DOHH2 (cell line): ENCODE measurements around the gene TMED10.

Experiments
- H3F3A ChIP-seq: fragments of 200-600 bp; sonication (generic), shearing (Covaris generic); 2 replicates; pipeline ENCODE4 v1.6.0; 2016; ENCODE audit warnings: antibody characterized with exemption, mild to moderate bottlenecking; ENCODE audit not compliant: control insufficient read depth, insufficient read depth
- H3K27ac ChIP-seq: fragments of 200-600 bp; sonication (generic); 2 replicates; pipeline ENCODE4 v1.5.1; 2014; ENCODE audit warnings: low read depth, mild to moderate bottlenecking, low read length, moderate library complexity
- H3K27me3 ChIP-seq: fragments of 200-600 bp; sonication (generic); 2 replicates; pipeline ENCODE4 v1.6.1; 2014; ENCODE audit warnings: mild to moderate bottlenecking, low read length, mixed read lengths; ENCODE audit not compliant: control insufficient read depth
- H3K36me3 ChIP-seq: fragments of 200-600 bp; sonication (generic); 2 replicates; pipeline ENCODE4 v1.6.1; 2014; ENCODE audit warnings: mild to moderate bottlenecking, low read length, moderate library complexity, mixed read lengths; ENCODE audit not compliant: control insufficient read depth
- H3K4me1 ChIP-seq: fragments of 200-600 bp; sonication (generic); 2 replicates; pipeline ENCODE4 v1.6.1; 2014; ENCODE audit warnings: mild to moderate bottlenecking, low read length, mixed read lengths; ENCODE audit not compliant: control insufficient read depth
- H3K4me2 ChIP-seq: fragments of 200-600 bp; sonication (generic); 2 replicates; pipeline ENCODE4 v1.6.0; 2014; ENCODE audit warnings: mild to moderate bottlenecking, low read length, moderate library complexity
- H3K4me3 ChIP-seq: fragments of 200-600 bp; sonication (generic); 2 replicates; pipeline ENCODE4 v1.5.1; 2014; ENCODE audit warnings: mild to moderate bottlenecking, low read length, mixed read lengths
- H3K79me2 ChIP-seq: fragments of 200-600 bp; sonication (generic); 2 replicates; pipeline ENCODE4 v1.6.1; 2014; ENCODE audit warnings: mild to moderate bottlenecking, low read length, mixed read lengths; ENCODE audit not compliant: control insufficient read depth
- H3K9me2 ChIP-seq: fragments of 200-600 bp; sonication (generic); replicated peaks from 2 replicates; pipeline ENCODE4 v1.6.1; 2014; ENCODE audit warnings: mild to moderate bottlenecking, low read length, mixed read lengths; ENCODE audit not compliant: control insufficient read depth
- H3K9me3 ChIP-seq: fragments of 200-600 bp; sonication (generic); 2 replicates; pipeline ENCODE4 v1.6.1; 2014; ENCODE audit warnings: antibody characterized with exemption, low read length, mixed read lengths; ENCODE audit not compliant: control insufficient read depth, insufficient read depth
- H4K20me1 ChIP-seq: fragments of 200-600 bp; sonication (generic); 2 replicates; pipeline ENCODE4 v1.6.0; 2014; ENCODE audit warnings: low read depth, mild to moderate bottlenecking, antibody characterized with exemption, low read length, moderate library complexity; ENCODE audit not compliant: control insufficient read depth, insufficient read depth
- EZH2phosphoT487 ChIP-seq: fragments of 200-600 bp; sonication (generic); IDR thresholded peaks from 2 replicates; pipeline ENCODE4 v1.6.1; 2017; ENCODE audit warnings: borderline replicate concordance, mild to moderate bottlenecking, antibody characterized with exemption, low read length, moderate library complexity, mixed read lengths
- TF ChIP-seq, protein P1 (sequence below): fragments of 200-600 bp; sonication (generic); IDR thresholded peaks from one replicate; pipeline ENCODE4 v1.5.1; 2014; ENCODE audit warnings: antibody characterized with exemption, mild to moderate bottlenecking, low read depth, low read length; ENCODE audit not compliant: poor library complexity, severe bottlenecking

The TMED10 gene

GRCh38 chr14:75126679-75127473 is 49.5 kb downstream of the TMED10 start, which contains the start of gene NEK9:
NEK9 (minus strand) TSS chr14:75127048; CDS start chr14:75126921, 127 bp downstream.
- Histone ChIP-seq H3K4me1 (peaks cover 43% of the 10 kb centered on the region), H3K36me3 (peaks cover 62% of the 10 kb centered on the region), H3K4me3 (peak within 1 kb of the TSS; percentile 99), H4K20me1 (peaks cover 4% of the 10 kb centered on the region; the same call in 1 of the 2 replicates), H3K9me2 (no peaks in the 10 kb centered on the region), H3K79me2 (peaks cover 72% of the 10 kb centered on the region), H3K27me3 (no peaks in the 10 kb centered on the region), H3K9me3 (no peaks in the 10 kb centered on the region), H3F3A (peaks cover 19% of the 10 kb centered on the region), H3K27ac (peak within 1 kb of the TSS; percentile 73), H3K4me2 (peak within 1 kb of the TSS; percentile 90)
- TF ChIP-seq EZH2phosphoT487, result no peak
- TF ChIP-seq, protein P1, sequence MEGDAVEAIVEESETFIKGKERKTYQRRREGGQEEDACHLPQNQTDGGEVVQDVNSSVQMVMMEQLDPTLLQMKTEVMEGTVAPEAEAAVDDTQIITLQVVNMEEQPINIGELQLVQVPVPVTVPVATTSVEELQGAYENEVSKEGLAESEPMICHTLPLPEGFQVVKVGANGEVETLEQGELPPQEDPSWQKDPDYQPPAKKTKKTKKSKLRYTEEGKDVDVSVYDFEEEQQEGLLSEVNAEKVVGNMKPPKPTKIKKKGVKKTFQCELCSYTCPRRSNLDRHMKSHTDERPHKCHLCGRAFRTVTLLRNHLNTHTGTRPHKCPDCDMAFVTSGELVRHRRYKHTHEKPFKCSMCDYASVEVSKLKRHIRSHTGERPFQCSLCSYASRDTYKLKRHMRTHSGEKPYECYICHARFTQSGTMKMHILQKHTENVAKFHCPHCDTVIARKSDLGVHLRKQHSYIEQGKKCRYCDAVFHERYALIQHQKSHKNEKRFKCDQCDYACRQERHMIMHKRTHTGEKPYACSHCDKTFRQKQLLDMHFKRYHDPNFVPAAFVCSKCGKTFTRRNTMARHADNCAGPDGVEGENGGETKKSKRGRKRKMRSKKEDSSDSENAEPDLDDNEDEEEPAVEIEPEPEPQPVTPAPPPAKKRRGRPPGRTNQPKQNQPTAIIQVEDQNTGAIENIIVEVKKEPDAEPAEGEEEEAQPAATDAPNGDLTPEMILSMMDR, result no peak

GRCh38 chr14:75126121-75126544 is 50.3 kb downstream of the TMED10 start:
- no peaks in the 10 kb centered on the region for H3K27me3 ChIP-seq
- H3K9me3 ChIP-seq, result no peaks in the 10 kb centered on the region
- peak overlapping the region; percentile 73 for H3K27ac ChIP-seq
- peaks cover 43% of the 10 kb centered on the region for H3K4me1 ChIP-seq
- peaks cover 72% of the 10 kb centered on the region for H3K79me2 ChIP-seq
- H3K4me2 ChIP-seq, result peak overlapping the region; percentile 90
- peak overlapping the region; percentile 99 for H3K4me3 ChIP-seq
- H3F3A ChIP-seq, result peaks cover 11% of the 10 kb centered on the region
- H3K36me3 ChIP-seq, result peaks cover 60% of the 10 kb centered on the region
- peaks cover 4% of the 10 kb centered on the region; the same call in 1 of the 2 replicates for H4K20me1 ChIP-seq
- no peak for TF ChIP-seq EZH2phosphoT487
- TF ChIP-seq, protein P1, result no peak
- no peaks in the 10 kb centered on the region for H3K9me2 ChIP-seq

GRCh38 chr14:75125617-75126016 is 50.8 kb downstream of the TMED10 start:
- H3K27ac ChIP-seq, result no peak overlapping the region
- H4K20me1 ChIP-seq, result peaks cover 4% of the 10 kb centered on the region; the same call in 1 of the 2 replicates
- H3K79me2 ChIP-seq, result peaks cover 70% of the 10 kb centered on the region
- H3K27me3 ChIP-seq, result no peaks in the 10 kb centered on the region
- H3K9me2 ChIP-seq, result no peaks in the 10 kb centered on the region
- H3F3A ChIP-seq, result peaks cover 11% of the 10 kb centered on the region
- H3K4me1 ChIP-seq, result peaks cover 43% of the 10 kb centered on the region
- H3K36me3 ChIP-seq, result peaks cover 65% of the 10 kb centered on the region
- peak overlapping the region; percentile 90 for H3K4me2 ChIP-seq
- peak overlapping the region; percentile 99 for H3K4me3 ChIP-seq
- H3K9me3 ChIP-seq, result no peaks in the 10 kb centered on the region
- TF ChIP-seq, protein P1, result no peak
- no peak for TF ChIP-seq EZH2phosphoT487
